GM06990 (cell line): ENCODE data around the gene CXCR1.

ENCODE experiments used
- DNase-seq: peaks from one replicate; pipeline ENCODE4 v3.0.0-alpha.2; 2011; ENCODE audit not compliant: insufficient read length; ENCODE audit errors: extremely low read depth
- H3K27me3 ChIP-seq: replicated peaks from 2 replicates; pipeline ENCODE4 v1.6.0; 2011; ENCODE audit warnings: low read length; ENCODE audit not compliant: control insufficient read depth, insufficient read depth
- H3K36me3 ChIP-seq: 2 replicates; pipeline ENCODE4 v1.5.1; 2011; ENCODE audit warnings: low read length; ENCODE audit not compliant: control insufficient read depth, insufficient read depth
- H3K4me3 ChIP-seq: replicated peaks from 2 replicates; pipeline ENCODE4 v1.5.1; 2011; ENCODE audit warnings: low read depth, mild to moderate bottlenecking, control low read depth, low read length
- CTCF ChIP-seq: IDR thresholded peaks from 2 replicates; pipeline ENCODE4 v1.5.1; 2011; ENCODE audit warnings: low read length, control low read depth, mild to moderate bottlenecking, inconsistent platforms; ENCODE audit not compliant: insufficient read depth, poor library complexity, severe bottlenecking

CXCR1 gene

GRCh38 chr2:218186876-218187275 is 20.1 kb upstream of the CXCR1 start:
- Histone ChIP-seq H3K27me3 (no peaks in the 10 kb centered on the region; the same call in 1 of the 2 replicates), H3K4me3 (no peak overlapping the region), H3K36me3 (no peaks in the 10 kb centered on the region)
- no peak for TF ChIP-seq CTCF
- no peak for DNase-seq

GRCh38 chr2:218186355-218186766 is 19.6 kb upstream of the CXCR1 start:
- H3K27me3 ChIP-seq = no peaks in the 10 kb centered on the region; the same call in 1 of the 2 replicates
- peak; percentile 80 for TF ChIP-seq CTCF
- H3K4me3 ChIP-seq = no peak overlapping the region
- H3K36me3 ChIP-seq = no peaks in the 10 kb centered on the region
- DNase-seq = peak; percentile 38

- Histone ChIP-seq H3K4me3 (no peak overlapping the region), H3K27me3 (no peaks in the 10 kb centered on the region; the same call in 1 of the 2 replicates), H3K36me3 (no peaks in the 10 kb centered on the region)
- TF ChIP-seq CTCF = no peak
- DNase-seq = no peak
Observed at GRCh38 chr2:218184331-218184730, 17.6 kb upstream of the CXCR1 start.

GRCh38 chr2:218180467-218181114 is 13.8 kb upstream of the CXCR1 start:
- no peaks in the 10 kb centered on the region; the same call in 1 of the 2 replicates for H3K27me3 ChIP-seq
- H3K36me3 ChIP-seq = no peaks in the 10 kb centered on the region
- DNase-seq = no peak
- no peak overlapping the region for H3K4me3 ChIP-seq
- no peak for TF ChIP-seq CTCF

- TF ChIP-seq CTCF = no peak
- no peaks in the 10 kb centered on the region for H3K36me3 ChIP-seq
- no peak for DNase-seq
- H3K4me3 ChIP-seq = no peak overlapping the region
- no peaks in the 10 kb centered on the region; the same call in 1 of the 2 replicates for H3K27me3 ChIP-seq
Observed at GRCh38 chr2:218179782-218180181, 13.0 kb upstream of the CXCR1 start.
